HG02870 (cell line): ENCODE results near the gene FBLN7.

Experiments used
- ATAC-seq: cut with Tn5 transposase; IDR thresholded peaks from one replicate; pipeline ENCODE4 v1.9.1; 2021; ENCODE audit warnings: mild to moderate bottlenecking, moderate library complexity; ENCODE audit not compliant: unreplicated experiment

FBLN7 gene

DNA sequence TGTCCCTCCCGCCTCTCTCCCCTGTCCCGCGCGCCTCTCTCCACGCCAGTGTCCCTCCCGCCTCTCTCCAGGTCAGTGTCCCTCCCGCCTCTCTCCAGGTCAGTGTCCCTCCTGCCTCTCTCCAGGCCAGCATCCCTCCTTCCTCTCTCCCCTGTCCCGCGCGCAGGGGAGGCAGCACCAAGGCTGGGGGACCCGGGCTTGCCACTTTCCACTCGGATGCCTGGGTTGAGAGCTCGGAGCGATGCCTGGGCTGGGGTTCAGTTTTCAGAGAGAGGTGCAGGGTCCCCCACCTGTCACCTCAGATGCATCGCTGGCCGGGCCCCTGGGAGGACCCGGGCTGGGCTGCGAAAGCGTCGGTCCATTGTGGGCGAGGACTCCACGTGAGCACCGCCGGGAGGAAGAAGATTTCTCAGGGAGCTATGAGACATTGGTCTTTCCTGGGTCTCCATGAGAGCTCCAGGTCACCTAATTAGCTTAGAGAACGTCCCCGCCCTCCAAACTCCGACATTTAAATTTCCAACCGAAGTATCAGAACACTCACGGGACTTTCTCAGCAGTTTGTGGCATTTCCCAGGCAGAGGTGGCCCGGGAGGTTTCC is 2.1 kb downstream of the FBLN7 start:
- ATAC-seq = no peak

DNA sequence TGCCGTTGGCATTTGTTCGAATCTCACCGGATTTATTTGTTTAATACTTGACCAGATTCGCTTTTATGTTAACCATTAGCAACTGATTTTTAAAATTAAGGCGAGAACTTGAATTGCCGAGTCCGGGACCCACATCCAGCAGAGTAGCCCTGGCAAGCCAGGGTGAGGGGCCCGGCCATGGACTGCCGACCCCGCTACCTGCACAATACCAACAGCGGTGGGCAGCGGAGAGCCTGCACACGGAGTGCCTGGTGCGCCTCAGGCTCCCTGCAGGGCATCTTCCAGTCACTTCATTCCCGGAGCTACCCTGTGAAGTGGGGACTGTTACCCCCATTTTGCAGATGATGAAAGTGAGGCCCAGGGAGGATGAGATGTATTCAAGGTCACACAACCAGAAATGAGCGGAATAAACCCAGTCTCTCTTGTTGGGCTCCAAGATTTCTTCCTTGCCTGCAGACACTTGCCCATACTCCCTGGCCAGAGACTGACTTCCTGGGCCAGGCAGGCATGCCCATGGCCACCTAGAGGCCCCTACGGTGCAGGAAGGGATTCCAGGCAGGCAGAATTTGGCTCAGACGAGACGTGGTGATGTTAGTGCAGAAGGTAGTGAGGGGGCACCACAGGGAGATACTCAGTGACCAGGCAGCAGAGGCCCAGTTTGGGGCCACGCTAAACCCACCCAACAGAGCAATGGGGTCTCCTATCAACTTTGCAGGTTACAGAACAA is 2.9 kb downstream of the FBLN7 start:
- ATAC-seq = no peak

GRCh38 chr2:112141626-112142007 is 3.4 kb downstream of the FBLN7 start:
- no peak for ATAC-seq

DNA sequence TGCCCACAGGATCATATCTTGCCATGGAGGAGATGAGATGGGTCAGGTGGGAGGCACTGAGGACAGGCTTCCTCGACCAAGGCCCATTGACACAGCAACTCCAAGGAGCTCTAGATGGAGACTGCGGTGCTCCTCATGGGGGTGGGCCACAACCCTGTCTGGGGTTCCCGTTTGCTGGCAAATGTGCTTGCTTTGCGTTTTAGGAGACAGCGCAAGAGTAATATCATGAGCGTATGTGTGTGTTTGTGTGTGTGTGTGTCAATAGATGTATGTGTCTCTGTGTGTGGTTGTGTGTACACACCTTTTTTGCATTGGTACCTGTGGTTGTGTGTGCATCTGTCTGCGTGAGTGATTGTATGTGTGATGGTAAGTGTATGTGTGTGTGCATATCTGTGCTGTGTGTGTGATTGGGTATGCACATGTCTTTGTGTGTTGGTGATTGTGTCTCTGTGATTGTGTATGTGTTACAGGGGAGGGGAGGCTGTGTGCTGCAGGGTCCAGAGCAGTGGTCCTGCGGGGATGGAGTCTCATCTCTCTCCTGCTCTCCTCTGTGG is 4.4 kb downstream of the FBLN7 start:
- ATAC-seq = no peak

DNA sequence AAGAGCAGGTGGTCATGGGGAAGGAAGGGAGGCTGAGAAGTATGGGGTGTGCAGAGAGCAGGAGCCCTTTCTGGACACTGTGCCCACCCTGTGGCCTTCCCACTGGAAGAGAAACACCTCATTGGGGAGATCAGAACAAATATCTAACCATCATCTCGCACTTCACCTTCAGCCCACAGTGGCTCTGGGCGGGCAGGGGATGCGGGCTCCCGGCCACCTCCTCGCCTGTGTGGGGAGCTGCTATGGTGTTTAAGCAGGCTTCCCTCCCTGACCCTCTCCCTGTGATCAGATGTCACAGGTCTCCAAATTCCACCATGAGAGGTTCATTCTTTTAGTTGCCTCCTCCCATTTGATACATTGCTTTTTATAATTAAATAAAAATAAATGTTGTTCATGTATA is 5.0 kb downstream of the FBLN7 start:
- no peak for ATAC-seq

DNA sequence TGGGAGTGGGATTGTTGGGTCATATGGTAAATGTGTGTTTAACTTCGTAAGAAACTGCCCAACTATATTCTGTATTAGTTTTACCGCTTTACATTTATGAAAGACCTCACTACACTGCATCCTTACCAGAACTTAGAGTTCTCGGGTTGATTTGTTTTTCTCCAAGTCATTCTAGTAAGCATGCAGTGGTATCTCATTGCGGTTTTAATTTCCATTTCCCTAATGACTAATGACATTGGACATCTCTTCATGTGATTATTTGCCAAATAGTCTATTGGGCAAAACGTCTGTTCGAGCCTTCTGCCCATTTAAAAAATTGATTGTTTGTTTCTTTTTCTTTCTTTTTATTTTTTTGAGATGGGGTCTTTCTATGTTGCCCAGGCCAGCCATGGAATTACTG is 6.8 kb downstream of the FBLN7 start:
- ATAC-seq = no peak

- no peak for ATAC-seq
These were observed 9.4 kb downstream of the FBLN7 start for GRCh38 chr2:112147382-112148168.

GRCh38 chr2:112148477-112148876 is 10.3 kb downstream of the FBLN7 start:
- ATAC-seq = no peak

GRCh38 chr2:112149194-112149593 is 11.0 kb downstream of the FBLN7 start:
- no peak for ATAC-seq

GRCh38 chr2:112149866-112150435 is 11.8 kb downstream of the FBLN7 start:
- ATAC-seq = no peak

DNA sequence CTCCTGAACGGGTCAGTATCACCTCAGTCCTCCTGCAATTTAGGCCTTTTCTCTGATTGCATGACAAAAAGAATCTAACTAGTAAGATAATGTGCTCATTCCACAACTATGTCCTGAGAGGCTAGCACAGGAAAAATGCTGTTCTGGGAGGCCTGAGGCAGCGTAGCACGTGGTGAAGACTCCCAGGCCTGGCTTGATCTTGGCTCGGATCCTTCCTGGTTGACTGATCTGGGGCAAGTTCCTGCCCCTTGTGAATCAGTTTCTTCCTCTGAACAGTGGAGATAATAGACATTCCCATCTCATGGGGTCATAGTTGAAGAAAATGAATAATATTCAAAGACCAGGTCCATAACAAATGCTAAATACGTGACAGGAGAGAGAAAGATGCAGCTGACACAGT is 12.3 kb downstream of the FBLN7 start:
- ATAC-seq = no peak

- ATAC-seq = no peak
These were observed 12.7 kb downstream of the FBLN7 start for GRCh38 chr2:112150851-112151250.

- ATAC-seq = no peak
These were observed 13.1 kb downstream of the FBLN7 start for GRCh38 chr2:112151271-112151670.

DNA sequence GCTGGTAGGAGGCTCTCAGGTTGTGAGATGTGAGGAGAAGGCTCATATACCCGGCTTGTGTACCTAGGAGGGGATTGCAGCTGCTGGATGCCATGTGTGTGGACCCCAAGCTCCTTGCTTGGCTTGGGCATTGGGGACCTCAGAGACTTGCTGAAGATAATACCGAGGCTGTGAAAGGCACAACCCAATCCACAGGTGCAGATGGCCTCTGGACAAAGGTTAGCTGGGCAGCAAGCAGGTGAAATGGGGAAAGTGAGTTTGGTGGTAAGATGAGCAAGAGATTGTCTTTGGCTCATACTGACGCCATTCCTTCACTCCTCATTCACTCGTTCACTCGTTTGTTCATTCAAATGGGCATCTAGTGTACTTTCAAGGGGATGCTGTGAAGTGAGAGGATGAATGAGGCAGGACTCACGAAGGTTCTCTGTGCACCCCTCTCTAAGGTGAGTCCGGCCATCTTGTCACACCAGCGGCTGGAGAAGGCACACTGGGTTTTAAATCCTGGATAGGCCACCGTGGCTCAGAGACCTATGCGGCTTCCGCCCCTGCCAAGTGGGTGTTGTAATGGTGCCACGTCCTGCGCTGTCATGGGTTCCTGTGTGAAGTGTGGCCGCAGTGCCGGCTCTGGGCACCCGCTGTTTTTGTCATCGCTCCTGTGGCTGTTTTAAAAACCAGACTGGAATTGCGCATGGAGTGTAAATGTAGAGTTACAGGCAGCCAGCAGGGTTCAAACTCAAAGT is 13.7 kb downstream of the FBLN7 start:
- no peak for ATAC-seq

DNA sequence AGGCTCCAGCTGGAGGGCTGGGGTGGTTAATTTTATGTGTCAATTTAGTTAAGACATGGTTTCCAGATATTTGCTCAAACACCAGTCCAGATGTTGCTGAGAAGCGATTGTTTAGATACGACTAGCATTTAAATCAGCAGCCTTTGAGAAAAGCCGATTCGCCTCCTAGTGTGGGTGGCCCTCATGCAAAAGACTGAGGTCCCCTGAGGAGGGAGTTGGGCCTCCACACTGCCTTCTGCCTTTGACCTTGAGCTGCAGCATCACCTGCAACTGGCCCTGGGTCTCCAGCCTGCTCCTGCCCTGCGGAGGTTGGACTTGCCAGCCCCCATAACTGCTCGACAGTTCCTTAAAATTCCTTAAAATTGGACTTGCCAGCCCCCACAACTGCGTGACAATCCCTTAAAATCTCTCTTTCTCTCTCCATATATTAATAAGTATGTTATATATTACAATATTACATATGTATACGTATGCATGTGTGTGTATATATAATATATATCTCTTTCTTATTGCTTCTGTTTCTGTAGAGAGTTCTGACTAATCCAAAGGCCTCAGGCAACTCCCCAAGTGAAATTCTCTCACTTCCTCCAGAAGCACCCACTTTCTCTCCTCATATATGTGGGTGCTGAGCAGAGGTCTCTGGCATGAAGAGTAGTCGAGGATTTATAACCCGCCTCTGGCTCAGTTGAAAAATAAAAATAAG is 14.4 kb downstream of the FBLN7 start:
- no peak for ATAC-seq

DNA sequence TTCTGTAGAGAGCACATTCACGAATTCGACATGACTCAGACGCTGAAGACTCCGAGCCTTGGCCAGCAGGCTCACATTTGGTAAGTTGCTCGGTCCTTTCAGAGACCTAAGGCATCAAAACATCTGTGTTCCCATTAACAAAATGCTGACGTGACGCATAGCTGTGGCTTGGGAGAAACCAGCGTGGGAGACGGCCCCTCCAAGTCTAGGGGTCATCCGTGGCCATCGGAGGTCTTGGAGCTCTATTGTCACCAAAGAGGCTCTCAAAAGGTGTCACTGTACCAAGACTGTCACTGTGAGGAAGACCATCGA is 14.9 kb downstream of the FBLN7 start:
- no peak for ATAC-seq

GRCh38 chr2:112153501-112153900 is 15.3 kb downstream of the FBLN7 start:
- ATAC-seq = no peak

GRCh38 chr2:112154246-112155117 is 16.3 kb downstream of the FBLN7 start:
- no peak for ATAC-seq
